ENCODE data around the gene MOB3C.

DNA sequence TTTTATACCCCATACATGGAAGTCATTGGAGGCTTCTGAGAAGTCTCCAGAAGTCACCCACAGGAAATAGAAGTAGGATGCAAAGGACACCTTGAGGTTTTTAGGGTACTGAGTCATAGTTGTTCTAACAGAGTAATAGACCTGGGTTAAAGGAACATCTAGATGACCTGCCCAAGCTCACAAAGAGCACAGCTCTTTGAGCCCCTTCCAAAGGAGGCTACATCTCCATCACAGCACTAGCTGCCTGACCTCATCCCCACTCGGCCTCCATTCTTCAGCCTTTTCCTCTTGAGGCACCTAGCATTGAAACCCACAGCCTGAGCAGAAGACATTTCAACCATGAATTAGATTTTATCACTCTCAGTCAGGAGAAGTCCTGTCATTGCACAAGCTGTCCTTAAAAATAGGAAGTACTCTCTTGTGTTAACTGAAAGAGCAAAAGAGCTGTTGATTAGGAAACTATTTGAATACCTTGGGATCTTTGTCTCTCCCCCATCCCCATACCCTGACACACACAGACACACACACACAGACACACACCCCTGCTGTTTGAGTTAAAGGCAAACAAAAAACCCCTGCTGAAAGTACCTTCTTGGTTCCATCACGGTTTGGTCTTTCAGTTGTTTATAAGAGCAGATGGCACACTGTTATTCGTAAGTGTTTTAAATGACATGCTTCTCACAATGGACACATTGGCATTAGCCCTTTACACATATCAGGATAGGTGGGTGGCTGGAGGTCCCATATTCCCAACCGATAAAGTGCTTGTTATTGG lies 34.7 kb downstream of the MOB3C start:
- TF ChIP-seq POLR2AphosphoS5 (IDR thresholded peaks at IDR 0.05; ENCODE audit: low read depth, low read length) (no peak), FOXP2 (optimal IDR thresholded peaks at IDR 0.05; ENCODE audit: borderline replicate concordance, extremely low read depth, extremely low read length, insufficient read depth) (no peak), TAF1 (IDR thresholded peaks at IDR 0.05; ENCODE audit: borderline replicate concordance, insufficient read depth, low read length) (no peak), SIN3A (IDR thresholded peaks at IDR 0.05; ENCODE audit: borderline replicate concordance, insufficient read depth, low read length) (no peak), REST (IDR thresholded peaks at IDR 0.05; ENCODE audit: insufficient read depth in 1 of 2, low read depth in 2 of 2, low read length in 2 of 2) (no peak)
